ENCODE data around the gene THADA. TPM values are rescaled to one million over a fixed set of nuclear protein-coding genes. Genes with fewer than 3 reads are reported as not detected.

The THADA gene
- total RNA-seq, 2 experiments from 2014 or later = 31.2 to 32.3 TPM

GRCh38 chr2:43341959-43342757 is 253.7 kb downstream of the THADA start:
- CTCF ChIA-PET (ENCODE audit: unreplicated experiment) = no interaction called here
- POLR2A ChIA-PET = interaction anchor here (0.7 kb wide), 1 partner anchor 22 kb away, joined by 4 read pairs; no protein-coding TSS in a partner anchor
- Histone ChIP-seq H2AFZ (ENCODE audit: low read length) (no peak overlapping the region), H3K4me3 (ENCODE audit: low read depth, low read length, poor library complexity, severe bottlenecking) (no peak overlapping the region), H3K4me2 (ENCODE audit: low read length) (no peak overlapping the region), H3K36me3 (ENCODE audit: insufficient read depth, low read length) (no peaks in the 10 kb centered on the region), H3K79me2 (ENCODE audit: insufficient read depth, low read depth, low read length) (no peaks in the 10 kb centered on the region), H3K9me3 (ENCODE audit: low read length) (no peaks in the 10 kb centered on the region), H3K9me2 (ENCODE audit: insufficient read depth, low read length) (no peaks in the 10 kb centered on the region), H3K27ac (ENCODE audit: low read depth, low read length, poor library complexity, severe bottlenecking) (no peak overlapping the region), H3K4me1 (ENCODE audit: insufficient read depth, low read length, poor library complexity, severe bottlenecking) (no peaks in the 10 kb centered on the region), H4K20me1 (ENCODE audit: insufficient read depth, low read length) (no peaks in the 10 kb centered on the region)
- no peak for TF ChIP-seq CTCF (conservative IDR thresholded peaks at IDR 0.05; ENCODE audit: low read length)
- no peak for TF ChIP-seq EZH2phosphoT487 (IDR thresholded peaks at IDR 0.05; ENCODE audit: borderline replicate concordance, low read depth, low read length)
- DNase-seq (ENCODE audit: low spot score) = no peak
- no TSS peak for BruUV-seq (replicated peaks)
- intact Hi-C loops (cut with micrococcal nuclease; ENCODE audit: unreplicated experiment) = no loop called here

GRCh38 chr2:43340945-43341356 is 254.9 kb downstream of the THADA start:
- no TSS peak for BruUV-seq (replicated peaks)
- TF ChIP-seq CTCF (conservative IDR thresholded peaks at IDR 0.05; ENCODE audit: low read length) = no peak
- TF ChIP-seq EZH2phosphoT487 (IDR thresholded peaks at IDR 0.05; ENCODE audit: borderline replicate concordance, low read depth, low read length) = no peak
- Histone ChIP-seq H3K9me3 (ENCODE audit: low read length) (no peaks in the 10 kb centered on the region), H3K4me3 (ENCODE audit: low read depth, low read length, poor library complexity, severe bottlenecking) (no peak overlapping the region), H2AFZ (ENCODE audit: low read length) (no peak overlapping the region), H3K9me2 (ENCODE audit: insufficient read depth, low read length) (no peaks in the 10 kb centered on the region), H3K4me2 (ENCODE audit: low read length) (no peak overlapping the region), H4K20me1 (ENCODE audit: insufficient read depth, low read length) (no peaks in the 10 kb centered on the region), H3K27ac (ENCODE audit: low read depth, low read length, poor library complexity, severe bottlenecking) (no peak overlapping the region), H3K36me3 (ENCODE audit: insufficient read depth, low read length) (no peaks in the 10 kb centered on the region), H3K79me2 (ENCODE audit: insufficient read depth, low read depth, low read length) (no peaks in the 10 kb centered on the region), H3K4me1 (ENCODE audit: insufficient read depth, low read length, poor library complexity, severe bottlenecking) (no peaks in the 10 kb centered on the region)
- intact Hi-C loops (cut with micrococcal nuclease; ENCODE audit: unreplicated experiment) = no loop called here
- no peak for DNase-seq (ENCODE audit: low spot score)
- CTCF ChIA-PET (ENCODE audit: unreplicated experiment) = no interaction called here
- POLR2A ChIA-PET = interaction anchor here (0.6 to 0.7 kb wide), 2 partner anchors 215 to 623 kb away, joined by 3 read pairs; no protein-coding TSS in a partner anchor

GRCh38 chr2:43340066-43340465 is 255.8 kb downstream of the THADA start:
- no peak overlapping the region for H3K4me3 ChIP-seq (ENCODE audit: low read depth, low read length, poor library complexity, severe bottlenecking)
- ChIA-PET CTCF (ENCODE audit: unreplicated experiment) (no interaction called here), POLR2A (no interaction called here)
- H4K20me1 ChIP-seq (ENCODE audit: insufficient read depth, low read length) = no peaks in the 10 kb centered on the region
- no peaks in the 10 kb centered on the region for H3K9me3 ChIP-seq (ENCODE audit: low read length)
- H3K4me1 ChIP-seq (ENCODE audit: insufficient read depth, low read length, poor library complexity, severe bottlenecking) = no peaks in the 10 kb centered on the region
- H3K9me2 ChIP-seq (ENCODE audit: insufficient read depth, low read length) = no peaks in the 10 kb centered on the region
- TF ChIP-seq EZH2phosphoT487 (IDR thresholded peaks at IDR 0.05; ENCODE audit: borderline replicate concordance, low read depth, low read length) (no peak), CTCF (conservative IDR thresholded peaks at IDR 0.05; ENCODE audit: low read length) (no peak)
- no peak overlapping the region for H2AFZ ChIP-seq (ENCODE audit: low read length)
- no TSS peak for BruUV-seq (replicated peaks)
- intact Hi-C loops (cut with micrococcal nuclease; ENCODE audit: unreplicated experiment) = no loop called here
- no peaks in the 10 kb centered on the region for H3K79me2 ChIP-seq (ENCODE audit: insufficient read depth, low read depth, low read length)
- H3K27ac ChIP-seq (ENCODE audit: low read depth, low read length, poor library complexity, severe bottlenecking) = no peak overlapping the region
- no peak for DNase-seq (ENCODE audit: low spot score)
- no peaks in the 10 kb centered on the region for H3K36me3 ChIP-seq (ENCODE audit: insufficient read depth, low read length)
- H3K4me2 ChIP-seq (ENCODE audit: low read length) = no peak overlapping the region

Data from OCI-LY7 (cell line).